GM12878 (cell line): Measurements from ENCODE around the gene NHS.

Experiments
- BRCA1 ChIP-seq: IDR thresholded peaks from 2 replicates; pipeline ENCODE4 v1.6.1; 2011; ENCODE audit warnings: low read depth, low read length, improper control_type of control experiment
- EGR1 ChIP-seq, 2 experiments: IDR thresholded peaks; 1 replicate in 1 of 2; 2 replicates in 1 of 2; pipeline ENCODE4 v1.6.1; 2011 to 2012; ENCODE audit warnings: low read depth in 2 of 2, low read length in 2 of 2, borderline replicate concordance in 1 of 2, mild to moderate bottlenecking in 1 of 2, moderate library complexity in 1 of 2
- JUND ChIP-seq: IDR thresholded peaks from 2 replicates; pipeline ENCODE4 v1.6.1; 2012; ENCODE audit warnings: low read depth, mild to moderate bottlenecking, low read length, improper control_type of control experiment, moderate library complexity
- NFIC ChIP-seq: IDR thresholded peaks from 2 replicates; pipeline ENCODE4 v1.6.1; 2012; ENCODE audit warnings: low read depth, mild to moderate bottlenecking, inconsistent platforms, low read length, moderate library complexity
- ZZZ3 ChIP-seq: IDR thresholded peaks from 2 replicates; pipeline ENCODE4 v1.6.1; 2011; ENCODE audit warnings: low read depth; ENCODE audit not compliant: control insufficient read depth, insufficient read length
- TF ChIP-seq, protein P1 (sequence below), 3 experiments: IDR thresholded peaks in 2 of 3; conservative IDR thresholded peaks in 1 of 3; 2 replicates each; pipeline ENCODE4 v1.5.1; 2011; ENCODE audit warnings: low read depth in 3 of 3, low read length in 3 of 3, mild to moderate bottlenecking in 3 of 3, control low read depth in 2 of 3, moderate library complexity in 2 of 3, inconsistent platforms in 1 of 3, mixed read lengths in 1 of 3; ENCODE audit not compliant: control insufficient read depth in 2 of 3, insufficient read depth in 1 of 3; ENCODE audit errors: extremely low read depth in 1 of 3

DNA sequence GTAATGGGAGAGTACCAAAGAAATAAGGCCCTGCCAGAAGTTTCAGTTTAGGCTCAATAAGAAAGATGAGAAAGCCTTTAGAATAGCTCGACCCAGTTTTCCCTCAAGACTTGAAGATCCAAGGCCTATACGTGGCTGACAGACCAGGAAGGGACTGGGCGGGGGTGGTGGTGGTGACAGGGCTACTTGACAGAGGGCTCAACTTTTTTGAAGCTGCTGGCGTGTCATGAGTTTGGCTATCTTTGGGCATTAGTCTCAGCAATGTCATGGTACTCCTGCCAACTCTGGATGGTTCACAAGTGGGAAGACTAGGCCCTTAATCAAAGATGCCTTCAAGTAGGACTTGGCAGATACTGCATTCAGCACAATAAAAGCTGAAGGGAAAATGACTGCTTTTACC, 262.2 kb downstream of the NHS start:
- TF ChIP-seq, protein P1, sequence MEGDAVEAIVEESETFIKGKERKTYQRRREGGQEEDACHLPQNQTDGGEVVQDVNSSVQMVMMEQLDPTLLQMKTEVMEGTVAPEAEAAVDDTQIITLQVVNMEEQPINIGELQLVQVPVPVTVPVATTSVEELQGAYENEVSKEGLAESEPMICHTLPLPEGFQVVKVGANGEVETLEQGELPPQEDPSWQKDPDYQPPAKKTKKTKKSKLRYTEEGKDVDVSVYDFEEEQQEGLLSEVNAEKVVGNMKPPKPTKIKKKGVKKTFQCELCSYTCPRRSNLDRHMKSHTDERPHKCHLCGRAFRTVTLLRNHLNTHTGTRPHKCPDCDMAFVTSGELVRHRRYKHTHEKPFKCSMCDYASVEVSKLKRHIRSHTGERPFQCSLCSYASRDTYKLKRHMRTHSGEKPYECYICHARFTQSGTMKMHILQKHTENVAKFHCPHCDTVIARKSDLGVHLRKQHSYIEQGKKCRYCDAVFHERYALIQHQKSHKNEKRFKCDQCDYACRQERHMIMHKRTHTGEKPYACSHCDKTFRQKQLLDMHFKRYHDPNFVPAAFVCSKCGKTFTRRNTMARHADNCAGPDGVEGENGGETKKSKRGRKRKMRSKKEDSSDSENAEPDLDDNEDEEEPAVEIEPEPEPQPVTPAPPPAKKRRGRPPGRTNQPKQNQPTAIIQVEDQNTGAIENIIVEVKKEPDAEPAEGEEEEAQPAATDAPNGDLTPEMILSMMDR (IDR thresholded peaks at IDR 0.05 in 2 of 3, conservative IDR thresholded peaks at IDR 0.05 in 1 of 3; ENCODE audit: control insufficient read depth in 2 of 3, extremely low read depth in 1 of 3, insufficient read depth in 1 of 3, low read depth in 3 of 3, low read length in 3 of 3) = no peak
- TF ChIP-seq NFIC = no peak
- TF ChIP-seq EGR1 (IDR thresholded peaks at IDR 0.05; ENCODE audit: borderline replicate concordance in 1 of 2, low read depth in 2 of 2, low read length in 2 of 2) = no peak
- no peak for TF ChIP-seq BRCA1
- no peak for TF ChIP-seq JUND
- TF ChIP-seq ZZZ3 = no peak
